Large intestine (tissue), 12 donors: ENCODE results near the gene HERC6. TPM values are rescaled to one million over a fixed set of nuclear protein-coding genes. Genes with fewer than 3 reads are reported as not detected.
"Not testable (repeated sequence)": the region's sequence is repeated elsewhere in the genome, so short reads cannot be mapped to it uniquely, and the experiment has no call there.

Experiments used
- DNase-seq, 2 donors: peaks; one replicate each; pipeline versions ENCODE4 v3.0.0 to v3.0.0-alpha.2; 2013
- H3K27ac ChIP-seq: one replicate; pipeline ENCODE4 v1.5.1; 2013; ENCODE audit warnings: low read length
- H3K27me3 ChIP-seq: 2 replicates; pipeline ENCODE4 v1.6.1; 2013; ENCODE audit warnings: low read length; ENCODE audit not compliant: control insufficient read depth, insufficient read depth
- H3K36me3 ChIP-seq: 2 replicates; pipeline ENCODE4 v1.6.1; 2013; ENCODE audit warnings: low read length; ENCODE audit not compliant: control insufficient read depth, insufficient read depth
- H3K4me1 ChIP-seq: one replicate; pipeline ENCODE4 v1.6.1; 2013; ENCODE audit warnings: low read length; ENCODE audit not compliant: control insufficient read depth, insufficient read depth
- H3K4me3 ChIP-seq: one replicate; pipeline ENCODE4 v1.5.1; 2013; ENCODE audit warnings: low read length
- H3K9me3 ChIP-seq: one replicate; pipeline ENCODE4 v1.6.1; 2013; ENCODE audit warnings: mild to moderate bottlenecking, low read depth, low read length, moderate library complexity; ENCODE audit not compliant: control insufficient read depth
- WGBS: methylation state at CpG from one replicate; pipeline ENCODE4 v1.1.5; 2013; ENCODE audit warnings: low lambda C conversion rate; ENCODE audit not compliant: insufficient coverage; 5-methylcytosine and 5-hydroxymethylcytosine counted together
- long read RNA-seq, 11 donors: transcript quantifications; one replicate each; lab custom pipeline, GENCODE V29; 2026
- polyA plus RNA-seq: library from polyadenylated mRNA; unstranded; fragments of 120-200 nt; gene quantifications from one replicate; pipeline ENCODE4 v1.2.1, GENCODE V29; 2013

The HERC6 gene
- polyA plus RNA-seq, result 10.8 TPM
- long read RNA-seq, donor 1, result 0 reads
- long read RNA-seq, donor 2, result 0 reads
- long read RNA-seq, donor 3, partial matches to known transcripts, result 0 of 1 reads
- long read RNA-seq, donor 3, other reads (novel, unspliced or antisense), result 0 of 1 reads
- long read RNA-seq, donor 4, result 0 reads
- long read RNA-seq, donor 5, partial matches to known transcripts, result 0 of 1 reads
- long read RNA-seq, donor 5, other reads (novel, unspliced or antisense), result 0 of 1 reads
- long read RNA-seq, donor 6, result 0 reads
- long read RNA-seq, donor 7, result 0 reads
- long read RNA-seq, donor 8, result 0 reads
- long read RNA-seq, donor 9, partial matches to known transcripts, result 0 of 1 reads
- long read RNA-seq, donor 9, other reads (novel, unspliced or antisense), result 0 of 1 reads
- long read RNA-seq, donor 10, result 0 reads
- long read RNA-seq, donor 11, result 0 reads

- Histone ChIP-seq H3K27me3 (no peaks in the 10 kb centered on the region), H3K36me3 (no peaks in the 10 kb centered on the region), H3K9me3 (no peaks in the 10 kb centered on the region), H3K4me3 (peak within 1 kb of the TSS; percentile 91), H3K4me1 (no peaks in the 10 kb centered on the region), H3K27ac (peak within 1 kb of the TSS; percentile 98)
- DNase-seq, result peak; percentile 92 to 96
- WGBS, result no CpG with 5 or more reads among the region's 62 CpGs
These were observed at the start of gene HERC6 for GRCh38 chr4:88378691-88379559. Gene HERC6 (plus strand): TSS chr4:88378852. CDS start chr4:88378922, 70 bp downstream.

GRCh38 chr4:88333741-88334405 lies 44.8 kb upstream of the HERC6 start:
- Histone ChIP-seq H3K27ac (no peak overlapping the region), H3K4me1 (no peaks in the 10 kb centered on the region), H3K27me3 (no peaks in the 10 kb centered on the region), H3K36me3 (no peaks in the 10 kb centered on the region), H3K4me3 (no peak overlapping the region), H3K9me3 (no peaks in the 10 kb centered on the region)
- no peak for DNase-seq
- no CpG with 5 or more reads among the region's 1 CpG for WGBS

- no peaks in the 10 kb centered on the region for H3K9me3 ChIP-seq
- no peaks in the 10 kb centered on the region for H3K4me1 ChIP-seq
- H3K4me3 ChIP-seq, result no peak overlapping the region
- 20% methylated on average over 1 of the region's 11 CpGs for whole genome bisulfite sequencing
- DNase-seq, result no peak
- H3K27me3 ChIP-seq, result no peaks in the 10 kb centered on the region
- H3K36me3 ChIP-seq, result no peaks in the 10 kb centered on the region
- no peak overlapping the region for H3K27ac ChIP-seq
These were observed 43.5 kb upstream of the HERC6 start for GRCh38 chr4:88335092-88335665.

GRCh38 chr4:88341227-88342192 lies 37.1 kb upstream of the HERC6 start:
- no peak overlapping the region for H3K27ac ChIP-seq
- 33% methylated on average over 1 of the region's 8 CpGs for WGBS
- no peaks in the 10 kb centered on the region for H3K27me3 ChIP-seq
- no peak overlapping the region for H3K4me3 ChIP-seq
- H3K9me3 ChIP-seq, result no peaks in the 10 kb centered on the region
- no peaks in the 10 kb centered on the region for H3K36me3 ChIP-seq
- DNase-seq, result peak; percentile 16 to 57
- peaks cover 3% of the 10 kb centered on the region for H3K4me1 ChIP-seq

GRCh38 chr4:88346902-88347301 lies 31.8 kb upstream of the HERC6 start:
- WGBS, result no CpG with 5 or more reads among the region's 3 CpGs
- H3K36me3 ChIP-seq, H3K27me3 ChIP-seq, DNase-seq, H3K27ac ChIP-seq, H3K4me3 ChIP-seq, H3K4me1 ChIP-seq, H3K9me3 ChIP-seq: not testable (repeated sequence)

- not testable (repeated sequence) for DNase-seq
These were observed 29.9 kb upstream of the HERC6 start for GRCh38 chr4:88348761-88349160.

GRCh38 chr4:88350786-88351185 lies 27.9 kb upstream of the HERC6 start:
- H3K4me1 ChIP-seq, result no peaks in the 10 kb centered on the region
- H3K27me3 ChIP-seq, result no peaks in the 10 kb centered on the region
- DNase-seq, result no peak
- no peak overlapping the region for H3K27ac ChIP-seq
- H3K4me3 ChIP-seq, result no peak overlapping the region
- WGBS, result no CpG with 5 or more reads among the region's 4 CpGs
- H3K36me3 ChIP-seq, result no peaks in the 10 kb centered on the region
- H3K9me3 ChIP-seq, result peaks cover 3% of the 10 kb centered on the region

More at GRCh38 chr4:88348761-88349160, 29.9 kb upstream of the HERC6 start:
- H3K4me3 ChIP-seq, H3K27me3 ChIP-seq, H3K9me3 ChIP-seq, H3K27ac ChIP-seq, H3K36me3 ChIP-seq, H3K4me1 ChIP-seq: not testable (repeated sequence)
- WGBS, result 71% methylated on average over 2 of the region's 7 CpGs

GRCh38 chr4:88352062-88352740 lies 26.5 kb upstream of the HERC6 start:
- Histone ChIP-seq H3K9me3 (peaks cover 3% of the 10 kb centered on the region), H3K36me3 (no peaks in the 10 kb centered on the region), H3K27ac (no peak overlapping the region), H3K27me3 (no peaks in the 10 kb centered on the region), H3K4me1 (no peaks in the 10 kb centered on the region), H3K4me3 (no peak overlapping the region)
- whole genome bisulfite sequencing, result 33% methylated on average over 1 of the region's 3 CpGs
- no peak for DNase-seq

- H3K36me3 ChIP-seq, result no peaks in the 10 kb centered on the region
- no peak overlapping the region for H3K4me3 ChIP-seq
- H3K27me3 ChIP-seq, result no peaks in the 10 kb centered on the region
- no peak for DNase-seq
- H3K4me1 ChIP-seq, result no peaks in the 10 kb centered on the region
- H3K9me3 ChIP-seq, result peaks cover 3% of the 10 kb centered on the region
- H3K27ac ChIP-seq, result no peak overlapping the region
These were observed 25.3 kb upstream of the HERC6 start for GRCh38 chr4:88353324-88353723.
